ENCODE measurements around the gene NPW. TPM values are rescaled to one million over a fixed set of nuclear protein-coding genes. Genes with fewer than 3 reads are reported as not detected.

Gene NPW
- total RNA-seq, 3 donors from 2014 or later: not detected

- Histone ChIP-seq H3K27ac (peak overlapping the region; percentile 92 to 93), H3K4me1 (peaks cover 7 to 19% of the 10 kb centered on the region in 2 donors), H3K9me3 (no peaks in the 10 kb centered on the region), H3K4me3 (no peak overlapping the region), H3K27me3 (no peaks in the 10 kb centered on the region), H3K36me3 (no peaks in the 10 kb centered on the region)
- intact Hi-C loops (cut with DNase I; ENCODE audit: low total_unique reads): no loop called here
- no peak for DNase-seq (ENCODE audit: low spot score in 2 of 2)
- TF ChIP-seq POLR2A (IDR thresholded peaks at IDR 0.05) (no peak), POLR2AphosphoS5 (IDR thresholded peaks at IDR 0.05) (no peak)
- TF ChIP-seq, protein P1, sequence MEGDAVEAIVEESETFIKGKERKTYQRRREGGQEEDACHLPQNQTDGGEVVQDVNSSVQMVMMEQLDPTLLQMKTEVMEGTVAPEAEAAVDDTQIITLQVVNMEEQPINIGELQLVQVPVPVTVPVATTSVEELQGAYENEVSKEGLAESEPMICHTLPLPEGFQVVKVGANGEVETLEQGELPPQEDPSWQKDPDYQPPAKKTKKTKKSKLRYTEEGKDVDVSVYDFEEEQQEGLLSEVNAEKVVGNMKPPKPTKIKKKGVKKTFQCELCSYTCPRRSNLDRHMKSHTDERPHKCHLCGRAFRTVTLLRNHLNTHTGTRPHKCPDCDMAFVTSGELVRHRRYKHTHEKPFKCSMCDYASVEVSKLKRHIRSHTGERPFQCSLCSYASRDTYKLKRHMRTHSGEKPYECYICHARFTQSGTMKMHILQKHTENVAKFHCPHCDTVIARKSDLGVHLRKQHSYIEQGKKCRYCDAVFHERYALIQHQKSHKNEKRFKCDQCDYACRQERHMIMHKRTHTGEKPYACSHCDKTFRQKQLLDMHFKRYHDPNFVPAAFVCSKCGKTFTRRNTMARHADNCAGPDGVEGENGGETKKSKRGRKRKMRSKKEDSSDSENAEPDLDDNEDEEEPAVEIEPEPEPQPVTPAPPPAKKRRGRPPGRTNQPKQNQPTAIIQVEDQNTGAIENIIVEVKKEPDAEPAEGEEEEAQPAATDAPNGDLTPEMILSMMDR (IDR thresholded peaks at IDR 0.05): no peak
Measured at GRCh38 chr16:2040787-2041522, 21.4 kb downstream of the NPW start.

GRCh38 chr16:2042171-2042985 is 22.8 kb downstream of the NPW start:
- intact Hi-C loops (cut with DNase I; ENCODE audit: low total_unique reads): no loop called here
- Histone ChIP-seq H3K36me3 (no peaks in the 10 kb centered on the region), H3K27me3 (no peaks in the 10 kb centered on the region), H3K4me1 (peaks cover 6 to 14% of the 10 kb centered on the region in 2 donors), H3K4me3 (no peak overlapping the region), H3K9me3 (no peaks in the 10 kb centered on the region), H3K27ac (peak overlapping the region; percentile 40 to 58)
- no peak for DNase-seq (ENCODE audit: low spot score in 2 of 2)
- TF ChIP-seq POLR2AphosphoS5 (IDR thresholded peaks at IDR 0.05) (no peak), POLR2A (IDR thresholded peaks at IDR 0.05) (no peak)
- TF ChIP-seq, protein P1 (IDR thresholded peaks at IDR 0.05): no peak

GRCh38 chr16:2042986-2043666 is 23.5 kb downstream of the NPW start:
- H3K4me3 ChIP-seq: no peak overlapping the region
- intact Hi-C loops (cut with DNase I; ENCODE audit: low total_unique reads): no loop called here
- peak overlapping the region in 1 of 2 donors; percentile 58 for H3K27ac ChIP-seq
- no peaks in the 10 kb centered on the region for H3K9me3 ChIP-seq
- H3K27me3 ChIP-seq: no peaks in the 10 kb centered on the region
- H3K36me3 ChIP-seq: no peaks in the 10 kb centered on the region
- DNase-seq (ENCODE audit: low spot score in 2 of 2): no peak
- TF ChIP-seq, protein P1 (IDR thresholded peaks at IDR 0.05): no peak
- TF ChIP-seq POLR2A (IDR thresholded peaks at IDR 0.05) (no peak), POLR2AphosphoS5 (IDR thresholded peaks at IDR 0.05) (no peak)
- H3K4me1 ChIP-seq: peaks cover 6 to 15% of the 10 kb centered on the region in 2 donors

- H3K4me3 ChIP-seq: no peak overlapping the region
- no peaks in the 10 kb centered on the region for H3K36me3 ChIP-seq
- DNase-seq (ENCODE audit: low spot score in 2 of 2): no peak
Measured at GRCh38 chr16:2043667-2044451, 24.3 kb downstream of the NPW start.

More at GRCh38 chr16:2043667-2044451, 24.3 kb downstream of the NPW start:
- H3K27me3 ChIP-seq: no peaks in the 10 kb centered on the region
- H3K4me1 ChIP-seq: peaks cover 10 to 13% of the 10 kb centered on the region in 2 donors
- H3K27ac ChIP-seq: peak overlapping the region in 1 of 2 donors; percentile 32
- H3K9me3 ChIP-seq: no peaks in the 10 kb centered on the region
- TF ChIP-seq POLR2AphosphoS5 (IDR thresholded peaks at IDR 0.05) (no peak), POLR2A (IDR thresholded peaks at IDR 0.05) (no peak)
- TF ChIP-seq, protein P1 (IDR thresholded peaks at IDR 0.05): no peak
- intact Hi-C loops (cut with DNase I; ENCODE audit: low total_unique reads): no loop called here

Data from breast epithelium (tissue), 4 donors.